ENCODE results near the gene SLC39A2. TPM values are rescaled to one million over a fixed set of nuclear protein-coding genes. Genes with fewer than 3 reads are reported as not detected.
A peak's percentile ranks its signal among the peaks of the same experiment; 100 is the strongest.
"Not testable (repeated sequence)": the region's sequence is repeated elsewhere in the genome, so short reads cannot be mapped to it uniquely, and the experiment has no call there.

Gene SLC39A2
- polyA plus RNA-seq, 3 donors = 1.2 to 2.1 (median 1.3) TPM

DNA sequence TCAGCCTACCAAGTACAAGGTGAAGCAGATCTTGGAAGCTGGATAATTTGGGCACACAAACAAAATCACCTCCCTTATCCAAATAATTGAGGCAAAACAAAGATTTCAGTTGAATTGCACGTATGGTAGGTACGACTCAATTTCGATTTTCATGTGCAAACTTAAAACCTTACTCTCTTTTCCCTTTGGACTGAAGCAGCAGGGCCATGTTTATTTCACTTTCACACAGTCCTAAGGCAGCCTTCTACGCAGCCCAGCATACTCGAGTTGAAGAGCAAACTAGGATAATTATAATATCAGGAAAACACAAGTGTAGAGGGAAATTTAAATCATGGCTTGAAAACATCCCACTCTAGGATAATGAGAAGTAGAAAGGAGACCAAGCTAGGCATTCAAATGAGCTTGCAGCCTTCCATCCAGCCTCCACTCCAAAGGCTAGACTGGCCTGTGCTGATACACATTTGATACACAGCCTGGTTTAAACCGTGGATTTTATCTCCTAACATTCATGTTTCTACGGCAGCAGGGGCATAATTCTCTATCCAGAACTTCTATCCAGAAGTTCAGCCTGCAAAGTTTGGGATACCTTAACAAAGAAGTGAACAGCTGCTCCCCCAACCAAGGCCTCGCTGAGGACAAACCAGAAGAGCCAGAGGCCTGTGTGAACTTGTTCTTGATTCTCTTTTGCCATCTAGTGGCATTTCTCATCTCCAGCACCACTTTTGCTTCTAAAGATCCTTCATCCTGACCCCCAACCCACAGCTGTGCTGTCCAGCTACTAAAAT lies 40.7 kb downstream of the SLC39A2 start:
- DNase-seq (ENCODE audit: extremely low read depth in 1 of 11, low read depth in 9 of 11, low spot score in 4 of 11) = peak in 8 of 11 donors; percentile 54 to 84 (median 66)

DNA sequence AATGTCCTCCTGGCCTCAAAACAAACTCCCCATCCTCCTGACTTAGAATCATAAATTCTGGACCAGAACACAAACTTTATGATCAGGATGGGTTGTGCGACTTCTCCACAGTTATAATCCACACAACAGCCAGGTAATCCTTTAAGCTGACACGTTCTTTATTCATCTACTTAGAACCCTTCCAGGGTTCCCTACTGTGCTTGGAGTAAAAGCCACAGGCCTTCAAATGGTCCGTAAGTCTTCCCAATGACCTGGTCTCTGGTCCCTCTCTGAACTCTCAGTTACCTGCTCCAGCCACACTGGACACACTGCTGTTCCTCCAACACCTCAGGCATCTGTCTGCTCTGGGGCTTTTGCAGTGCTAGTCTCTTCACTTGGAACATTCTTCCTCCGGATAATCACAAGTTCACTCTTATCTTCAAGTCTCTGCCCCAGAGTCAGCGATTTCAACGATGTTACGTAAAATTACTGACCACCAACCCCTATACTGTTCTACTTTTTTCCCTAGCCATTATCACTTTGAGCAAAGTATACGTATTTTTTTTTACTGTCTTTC lies 41.4 kb downstream of the SLC39A2 start:
- DNase-seq (ENCODE audit: extremely low read depth in 1 of 11, low read depth in 9 of 11, low spot score in 4 of 11) = no peak

DNA sequence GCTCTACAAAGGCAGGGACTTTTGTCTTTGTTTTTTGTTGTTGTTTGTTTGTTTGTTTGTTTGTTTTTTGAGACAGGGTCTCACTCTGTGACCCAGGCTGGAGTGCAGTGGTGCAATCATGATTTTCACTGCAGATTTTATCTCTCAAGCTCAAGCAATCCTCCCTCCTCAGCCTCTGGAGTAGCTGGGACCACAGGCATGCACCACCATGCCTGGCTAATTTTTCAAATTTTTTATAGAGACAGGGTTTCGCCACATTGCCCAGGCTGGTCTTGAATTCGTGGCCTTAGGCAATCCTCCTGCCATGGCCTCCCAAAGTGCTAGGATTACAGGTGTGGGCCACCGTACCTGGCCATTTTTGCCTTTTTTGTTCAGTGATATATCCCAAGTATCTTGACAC lies 41.8 kb downstream of the SLC39A2 start:
- not testable (repeated sequence) for DNase-seq (ENCODE audit: extremely low read depth in 1 of 11, low read depth in 9 of 11, low spot score in 4 of 11)

DNA sequence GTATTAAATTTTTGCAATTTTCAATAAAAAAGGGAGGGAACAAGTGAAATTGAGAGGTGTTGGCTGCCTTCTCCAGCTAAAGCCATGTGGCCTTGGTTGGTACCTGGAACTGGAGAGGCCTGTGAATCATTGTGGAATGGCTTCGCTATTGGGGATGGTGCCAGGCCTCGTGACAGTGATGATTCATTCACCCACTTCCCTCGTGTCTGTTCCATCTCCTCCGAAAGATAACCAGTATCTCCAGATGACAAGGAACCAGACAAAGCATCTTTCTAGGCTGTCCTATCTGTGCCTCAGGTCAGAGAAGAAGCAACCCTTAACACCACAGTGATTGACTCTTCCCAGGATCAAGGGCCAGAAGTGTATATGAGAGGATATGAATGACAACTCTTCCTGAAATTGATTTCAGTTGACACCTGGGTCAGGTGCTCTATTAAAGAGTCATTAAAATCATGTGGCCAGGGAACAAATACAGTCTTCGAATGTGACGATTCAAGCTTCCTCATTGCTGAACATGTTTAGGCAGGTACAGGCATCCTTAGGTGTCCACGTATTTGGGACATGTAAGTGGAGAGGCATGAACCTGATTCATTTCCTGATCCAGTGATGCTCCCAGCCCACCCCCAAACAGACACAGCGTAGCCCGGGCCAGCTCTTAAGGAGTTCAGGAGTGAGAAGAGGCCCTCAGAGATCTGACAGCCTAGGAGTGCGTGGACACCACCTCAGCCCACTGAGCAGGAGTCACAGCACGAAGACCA lies 42.8 kb downstream of the SLC39A2 start, which contains the start of gene RNASE7:
Gene RNASE7 (plus strand): TSS at position 687 of the 758 bp plus-strand sequence. CDS start 631 bp downstream, outside the sequence.
- DNase-seq (ENCODE audit: extremely low read depth in 1 of 11, low read depth in 9 of 11, low spot score in 4 of 11) = no peak

DNA sequence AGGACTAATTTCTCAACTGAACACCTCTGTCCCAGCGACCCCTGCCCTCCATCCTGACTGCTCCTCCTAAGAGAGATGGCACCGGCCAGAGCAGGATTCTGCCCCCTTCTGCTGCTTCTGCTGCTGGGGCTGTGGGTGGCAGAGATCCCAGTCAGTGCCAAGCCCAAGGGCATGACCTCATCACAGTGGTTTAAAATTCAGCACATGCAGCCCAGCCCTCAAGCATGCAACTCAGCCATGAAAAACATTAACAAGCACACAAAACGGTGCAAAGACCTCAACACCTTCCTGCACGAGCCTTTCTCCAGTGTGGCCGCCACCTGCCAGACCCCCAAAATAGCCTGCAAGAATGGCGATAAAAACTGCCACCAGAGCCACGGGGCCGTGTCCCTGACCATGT lies 43.8 kb downstream of the SLC39A2 start:
- DNase-seq (ENCODE audit: extremely low read depth in 1 of 11, low read depth in 9 of 11, low spot score in 4 of 11) = no peak

DNA sequence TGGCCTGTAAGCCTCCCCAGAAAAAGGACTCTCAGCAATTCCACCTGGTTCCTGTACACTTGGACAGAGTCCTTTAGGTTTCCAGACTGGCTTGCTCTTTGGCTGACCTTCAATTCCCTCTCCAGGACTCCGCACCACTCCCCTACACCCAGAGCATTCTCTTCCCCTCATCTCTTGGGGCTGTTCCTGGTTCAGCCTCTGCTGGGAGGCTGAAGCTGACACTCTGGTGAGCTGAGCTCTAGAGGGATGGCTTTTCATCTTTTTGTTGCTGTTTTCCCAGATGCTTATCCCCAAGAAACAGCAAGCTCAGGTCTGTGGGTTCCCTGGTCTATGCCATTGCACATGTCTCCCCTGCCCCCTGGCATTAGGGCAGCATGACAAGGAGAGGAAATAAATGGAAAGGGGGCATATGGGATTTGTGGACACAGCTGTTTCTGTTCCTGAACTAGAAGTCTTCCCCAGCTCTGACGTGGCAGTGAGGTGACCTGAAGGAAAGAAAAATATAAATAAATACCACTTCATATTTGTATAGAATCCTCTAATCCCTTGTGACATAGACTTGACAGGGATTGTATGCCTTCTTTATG lies 44.4 kb downstream of the SLC39A2 start:
- DNase-seq (ENCODE audit: extremely low read depth in 1 of 11, low read depth in 9 of 11, low spot score in 4 of 11) = no peak

DNA sequence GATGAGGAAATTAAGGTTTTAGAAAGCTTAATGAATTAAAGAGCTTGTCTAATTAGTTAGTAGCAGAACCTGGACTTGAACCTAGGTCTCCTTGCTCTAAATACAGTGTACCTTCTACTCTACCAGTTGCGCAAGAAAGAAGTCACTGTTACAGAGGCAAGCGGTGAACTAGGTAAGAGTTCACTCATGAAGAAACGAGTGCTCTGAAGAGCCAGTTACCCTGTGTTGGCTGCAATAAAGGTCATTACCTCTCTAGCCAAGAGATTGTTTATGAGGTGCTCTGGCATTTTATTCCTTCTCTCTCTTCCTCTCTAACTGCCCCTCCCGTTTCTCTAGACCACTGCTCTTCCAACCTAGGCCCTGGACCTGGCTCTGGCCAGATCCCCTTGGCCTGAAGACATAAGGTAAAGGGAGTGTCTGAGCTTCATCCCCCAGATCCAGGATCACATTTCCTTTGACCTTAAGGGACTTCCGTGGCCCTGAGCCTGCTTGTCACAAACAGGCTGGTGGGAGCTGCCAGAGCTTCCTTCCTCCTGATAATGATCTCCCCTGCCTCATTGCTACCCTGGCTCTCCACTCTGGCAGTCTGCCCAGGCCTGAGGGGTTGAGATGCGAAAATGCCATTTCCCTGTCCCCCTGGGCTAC lies 45.0 kb downstream of the SLC39A2 start:
- no peak for DNase-seq (ENCODE audit: extremely low read depth in 1 of 11, low read depth in 9 of 11, low spot score in 4 of 11)

DNA sequence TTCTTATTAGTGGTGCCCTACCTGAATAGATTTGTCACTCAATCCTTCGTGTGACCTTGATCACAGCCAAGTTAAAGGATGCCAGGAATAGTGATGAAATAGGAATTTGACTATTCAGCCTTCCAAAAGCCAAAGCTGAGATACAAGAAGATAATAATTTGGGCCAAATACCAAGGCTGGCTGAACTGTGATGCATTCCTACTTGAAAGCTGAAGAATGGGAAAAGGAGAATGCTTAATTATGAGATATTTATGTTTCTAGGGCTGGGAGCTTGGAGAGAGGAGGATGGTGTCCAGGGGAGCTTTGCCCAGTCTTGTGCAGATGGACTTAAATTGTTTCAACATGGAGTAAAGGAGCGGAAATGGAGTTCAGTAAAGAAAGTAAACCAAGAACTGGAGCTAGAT lies 48.3 kb downstream of the SLC39A2 start:
- DNase-seq (ENCODE audit: extremely low read depth in 1 of 11, low read depth in 9 of 11, low spot score in 4 of 11) = no peak

DNA sequence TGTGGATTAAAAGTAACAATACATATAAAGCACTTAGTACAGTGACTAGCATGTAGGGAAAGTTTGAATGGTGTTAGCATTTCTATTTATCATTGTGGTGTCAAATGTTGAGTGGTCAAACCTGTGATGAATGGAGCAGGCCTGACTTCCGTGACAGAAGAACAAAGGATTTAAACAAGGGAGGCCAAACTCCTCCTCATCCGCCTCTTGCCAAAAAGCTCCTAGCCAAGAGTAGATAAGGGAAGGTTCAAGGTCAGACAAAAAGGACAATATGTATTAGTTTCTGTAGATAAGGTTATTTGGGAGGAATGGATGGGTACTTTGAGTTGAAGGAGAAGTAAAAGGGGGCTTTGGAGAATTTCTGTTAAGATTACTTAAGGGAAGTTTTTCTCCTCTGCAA lies 49.5 kb downstream of the SLC39A2 start:
- no peak for DNase-seq (ENCODE audit: extremely low read depth in 1 of 11, low read depth in 9 of 11, low spot score in 4 of 11)

DNA sequence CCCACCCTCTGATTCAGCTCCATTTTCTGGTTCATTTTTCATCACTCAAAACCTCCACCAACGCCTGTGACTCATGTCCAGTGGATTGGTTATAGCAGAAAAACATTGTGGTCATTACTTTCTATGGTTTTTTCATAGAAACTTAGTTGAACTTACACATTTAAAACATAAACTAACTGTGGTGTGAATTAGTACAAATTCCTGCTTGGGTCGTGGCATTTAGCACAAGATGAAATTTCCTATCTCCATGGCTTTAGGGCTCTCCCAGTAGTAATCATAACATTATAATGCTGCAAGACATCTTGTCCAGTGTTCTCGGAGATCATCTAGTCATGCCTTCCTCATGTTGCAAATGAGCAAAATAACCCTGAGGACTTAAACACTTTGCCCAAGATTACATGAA lies 50.2 kb downstream of the SLC39A2 start:
- no peak for DNase-seq (ENCODE audit: extremely low read depth in 1 of 11, low read depth in 9 of 11, low spot score in 4 of 11)

DNA sequence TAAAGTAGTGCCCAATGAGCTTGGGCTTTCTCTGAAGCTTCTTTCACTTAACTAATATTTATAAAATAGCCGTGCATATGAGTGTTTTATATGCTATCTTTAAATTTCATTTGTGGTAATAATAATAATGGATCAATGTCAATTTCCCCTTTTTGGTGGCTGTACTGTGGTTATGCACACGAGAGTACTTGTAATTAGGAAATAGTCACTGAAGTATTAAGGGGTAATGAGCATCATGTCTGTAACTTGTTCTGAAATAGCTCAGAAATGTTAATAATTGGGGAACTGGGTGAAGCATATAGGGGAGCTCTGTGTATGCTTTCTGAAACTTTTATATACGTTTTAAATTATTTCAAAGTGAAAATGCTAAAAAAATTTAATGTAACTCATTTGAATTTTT lies 51.5 kb downstream of the SLC39A2 start:
- DNase-seq (ENCODE audit: extremely low read depth in 1 of 11, low read depth in 9 of 11, low spot score in 4 of 11) = no peak

Other genes with a start within 250 kb of the SLC39A2 start
- under 1 TPM in 2 of 3 donors, not detected in 1; 0.16 to 0.17 TPM for gene EDDM3B, start 230.9 kb upstream of the SLC39A2 start, polyA plus RNA-seq (ENCODE audit: insufficient read length in 3 of 3)
- gene RNASE6, start 218.0 kb upstream of the SLC39A2 start, polyA plus RNA-seq (ENCODE audit: insufficient read length in 3 of 3) = 1 to 10 TPM; 5.4 to 6.5 (median 6.3) TPM
- 100 to 1,000 TPM; 112 to 182 (median 142) TPM for gene RNASE1, start 196.4 kb upstream of the SLC39A2 start, polyA plus RNA-seq (ENCODE audit: insufficient read length in 3 of 3)
- 1 to 10 TPM in 2 of 3 donors, under 1 TPM in 1; 0.50 to 1.5 (median 1.1) TPM for gene RNASE3, start 107.9 kb upstream of the SLC39A2 start, polyA plus RNA-seq (ENCODE audit: insufficient read length in 3 of 3)
- gene RNASE2, start 43.8 kb upstream of the SLC39A2 start, polyA plus RNA-seq (ENCODE audit: insufficient read length in 3 of 3) = 1 to 10 TPM in 2 of 3 donors, under 1 TPM in 1; 0.74 to 1.3 (median 1.2) TPM
- 100 to 1,000 TPM in 1 of 3 donors, 10 to 100 TPM in 2; 82.1 to 128 (median 94.9) TPM for gene METTL17, start 9.3 kb upstream of the SLC39A2 start, polyA plus RNA-seq (ENCODE audit: insufficient read length in 3 of 3)
- gene NDRG2, start 25.8 kb downstream of the SLC39A2 start, polyA plus RNA-seq (ENCODE audit: insufficient read length in 3 of 3) = 100 to 1,000 TPM; 140 to 183 (median 142) TPM
- 1 to 10 TPM; 3.0 to 3.7 (median 3.6) TPM for gene TPPP2, start 30.9 kb downstream of the SLC39A2 start, polyA plus RNA-seq (ENCODE audit: insufficient read length in 3 of 3)
- under 1 TPM; 0.39 to 0.89 (median 0.40) TPM for gene RNASE13, start 35.5 kb downstream of the SLC39A2 start, polyA plus RNA-seq (ENCODE audit: insufficient read length in 3 of 3)
- gene RNASE7, start 43.1 kb downstream of the SLC39A2 start, polyA plus RNA-seq (ENCODE audit: insufficient read length in 3 of 3) = under 1 TPM; 0.40 to 0.79 (median 0.42) TPM
- under 1 TPM in 1 of 3 donors, not detected in 2; 0.24 TPM for gene RNASE8, start 58.5 kb downstream of the SLC39A2 start, polyA plus RNA-seq (ENCODE audit: insufficient read length in 3 of 3)
- 10 to 100 TPM; 65.3 to 87.0 (median 76.4) TPM for gene ARHGEF40, start 71.0 kb downstream of the SLC39A2 start, polyA plus RNA-seq (ENCODE audit: insufficient read length in 3 of 3)
- 10 to 100 TPM; 22.9 to 43.4 (median 39.4) TPM for gene ZNF219, start 99.4 kb downstream of the SLC39A2 start, polyA plus RNA-seq (ENCODE audit: insufficient read length in 3 of 3)
- gene TMEM253, start 101.8 kb downstream of the SLC39A2 start, polyA plus RNA-seq (ENCODE audit: insufficient read length in 3 of 3) = 1 to 10 TPM; 1.1 to 1.6 (median 1.5) TPM
- gene OR5AU1, start 156.8 kb downstream of the SLC39A2 start, polyA plus RNA-seq (ENCODE audit: insufficient read length in 3 of 3) = under 1 TPM; 0.03 to 0.05 (median 0.03) TPM

Measured in renal cortex interstitium (tissue), 11 donors.